DMS114 treated with DMSO at 0.1 percent for 48 hours (cell line): Measurements from ENCODE around the gene LAX1.
"Not testable (repeated sequence)": the region's sequence is repeated elsewhere in the genome, so short reads cannot be mapped to it uniquely, and the experiment has no call there.

ENCODE experiments used
- DNase-seq: peaks from one replicate; lab custom pipeline; 2025; ENCODE audit not compliant: unreplicated experiment; lab: John Stamatoyannopoulos, UW

The LAX1 gene, protein sequence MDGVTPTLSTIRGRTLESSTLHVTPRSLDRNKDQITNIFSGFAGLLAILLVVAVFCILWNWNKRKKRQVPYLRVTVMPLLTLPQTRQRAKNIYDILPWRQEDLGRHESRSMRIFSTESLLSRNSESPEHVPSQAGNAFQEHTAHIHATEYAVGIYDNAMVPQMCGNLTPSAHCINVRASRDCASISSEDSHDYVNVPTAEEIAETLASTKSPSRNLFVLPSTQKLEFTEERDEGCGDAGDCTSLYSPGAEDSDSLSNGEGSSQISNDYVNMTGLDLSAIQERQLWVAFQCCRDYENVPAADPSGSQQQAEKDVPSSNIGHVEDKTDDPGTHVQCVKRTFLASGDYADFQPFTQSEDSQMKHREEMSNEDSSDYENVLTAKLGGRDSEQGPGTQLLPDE

DNA sequence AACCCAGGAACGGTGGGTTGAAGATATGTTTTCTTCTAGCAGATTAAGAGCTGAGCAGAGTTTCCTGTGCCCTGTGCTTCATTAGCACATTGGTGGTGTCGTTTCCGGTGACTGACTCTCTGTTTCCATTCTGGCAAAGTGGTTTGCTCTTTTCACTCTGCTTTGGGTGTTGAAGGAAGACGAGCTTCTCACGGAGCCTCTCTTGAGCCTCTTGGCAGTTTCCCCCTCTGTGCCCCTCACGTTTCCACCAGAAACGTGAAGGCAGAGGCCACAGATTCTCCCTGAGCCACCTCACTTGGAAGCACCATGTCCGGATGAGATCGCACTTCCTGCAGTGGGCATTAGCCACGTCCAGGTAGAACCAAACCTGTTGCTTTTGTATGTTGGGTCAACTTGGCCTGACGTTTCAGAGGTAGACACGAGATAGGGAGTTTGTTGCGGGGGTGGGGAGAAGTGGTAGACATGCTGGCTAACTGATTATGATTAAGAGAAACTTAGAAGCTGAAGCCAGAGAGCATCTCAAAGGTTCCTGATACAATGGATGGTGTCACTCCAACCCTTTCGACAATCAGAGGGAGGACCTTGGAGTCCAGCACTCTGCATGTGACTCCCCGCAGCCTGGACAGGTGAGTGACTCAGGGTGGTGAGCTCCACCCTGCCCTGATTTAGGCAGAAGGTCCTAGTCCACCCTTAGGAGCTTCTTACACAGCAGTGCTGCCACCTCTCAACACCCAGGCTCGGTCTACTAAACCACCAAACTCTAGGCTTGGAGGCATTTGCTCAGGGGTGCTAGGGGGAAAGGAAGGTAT lies at the start of gene LAX1:
LAX1 (plus strand) TSS at position 155 of the 809 bp plus-strand sequence; CDS start at position 538, 383 bp downstream.
- no peak for DNase-seq

DNA sequence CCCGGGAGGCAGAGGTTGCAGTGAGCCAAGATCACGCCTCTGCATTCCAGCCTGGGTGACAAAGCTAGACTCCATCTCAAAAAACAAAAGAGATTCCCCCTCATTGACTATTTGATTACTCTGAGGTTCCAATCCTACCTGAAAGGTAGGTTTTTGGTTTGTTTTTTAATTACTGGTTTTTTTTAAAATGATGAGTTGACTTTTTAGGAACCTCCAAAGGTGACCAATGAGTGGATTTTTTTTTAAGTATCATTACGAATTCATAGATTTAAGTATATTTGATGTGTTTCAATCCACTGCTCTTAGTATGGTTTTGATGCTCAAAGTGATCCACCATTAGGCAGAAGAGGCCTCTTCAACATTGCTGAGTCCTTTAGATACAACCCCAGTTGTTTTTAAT lies 47.9 kb upstream of the LAX1 start:
- DNase-seq: no peak

DNA sequence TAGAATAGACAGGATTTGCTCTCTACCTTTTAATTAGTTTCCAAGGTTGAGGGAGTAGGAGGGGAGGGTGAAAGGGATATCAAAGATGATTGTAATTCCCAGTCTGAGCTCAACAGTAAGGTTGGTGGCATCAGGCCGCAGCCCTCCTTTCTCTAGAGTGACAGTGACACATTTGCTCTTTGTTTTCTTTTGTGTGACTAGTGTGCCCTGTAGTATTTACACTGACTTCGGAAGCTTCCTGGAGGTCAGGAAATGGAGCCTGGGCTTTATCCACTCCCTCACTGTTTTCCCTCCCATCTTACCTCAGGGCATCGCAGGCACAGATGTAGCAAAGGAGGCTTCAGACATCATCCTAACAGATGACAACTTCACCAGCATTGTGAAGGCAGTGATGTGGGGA lies 44.7 kb upstream of the LAX1 start:
- DNase-seq: no peak

- no peak for DNase-seq
These were observed 42.1 kb upstream of the LAX1 start for GRCh38 chr1:203722909-203723308.

GRCh38 chr1:203726417-203726867 lies 38.5 kb upstream of the LAX1 start:
- no peak for DNase-seq

DNA sequence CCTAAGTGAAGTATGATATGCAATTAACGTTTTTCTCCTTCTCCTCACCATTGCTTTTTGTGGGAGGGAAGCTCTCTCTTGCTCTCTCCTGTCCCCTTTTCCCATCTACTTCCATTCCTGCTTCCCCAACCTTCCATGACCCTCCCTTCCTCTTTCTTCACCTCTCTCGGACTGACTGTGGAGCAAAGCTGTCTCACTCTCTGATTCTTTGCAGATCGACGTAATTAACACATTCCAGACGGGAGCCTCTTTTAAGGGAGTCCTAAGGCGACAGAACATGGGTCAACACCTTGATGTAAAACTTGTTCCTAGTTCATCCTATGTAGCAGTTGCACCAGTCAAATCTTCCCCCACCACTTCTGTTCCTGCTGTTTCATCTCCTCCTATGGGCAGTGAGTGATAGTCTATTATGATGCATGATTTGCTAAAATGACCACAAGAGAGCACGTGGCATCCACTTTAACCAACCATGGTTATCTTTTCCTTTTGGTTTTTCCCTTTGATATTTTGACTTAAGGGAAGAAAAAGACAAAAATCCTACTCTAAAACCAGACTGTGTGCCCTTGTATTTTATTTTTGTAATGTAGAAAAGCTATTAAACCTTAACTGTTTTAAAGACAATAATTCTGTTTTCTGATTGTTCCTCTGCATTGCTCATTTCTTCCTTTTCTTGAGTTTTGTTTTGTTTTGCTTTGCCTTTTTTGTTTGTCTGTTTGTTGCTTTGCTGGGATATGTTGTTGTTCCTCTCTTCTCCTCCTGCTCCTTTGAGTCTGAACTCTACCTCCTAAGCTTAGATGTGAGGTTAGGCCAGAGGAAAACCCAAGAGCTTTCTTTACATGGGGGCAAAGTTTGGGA lies 31.7 kb upstream of the LAX1 start:
- DNase-seq: no peak

DNA sequence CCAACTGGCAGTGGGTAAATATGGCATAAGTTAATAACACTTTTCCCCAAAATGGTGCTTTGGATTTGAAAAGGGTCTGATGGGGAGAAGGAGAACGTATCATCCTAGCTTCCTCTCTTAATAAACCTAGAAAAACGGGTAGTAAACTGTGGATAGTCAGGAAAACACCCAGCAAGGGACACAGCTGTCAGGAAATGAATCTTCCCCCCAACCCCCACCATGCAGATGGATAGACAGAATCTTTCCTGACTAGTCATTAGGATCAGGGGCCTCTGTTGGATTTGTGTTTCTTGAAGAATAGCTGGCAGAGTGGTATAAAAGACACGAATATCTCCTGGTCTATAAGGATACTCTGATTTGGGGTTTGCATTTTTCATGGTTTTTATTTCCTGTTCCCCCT lies 22.5 kb upstream of the LAX1 start:
- no peak for DNase-seq

DNA sequence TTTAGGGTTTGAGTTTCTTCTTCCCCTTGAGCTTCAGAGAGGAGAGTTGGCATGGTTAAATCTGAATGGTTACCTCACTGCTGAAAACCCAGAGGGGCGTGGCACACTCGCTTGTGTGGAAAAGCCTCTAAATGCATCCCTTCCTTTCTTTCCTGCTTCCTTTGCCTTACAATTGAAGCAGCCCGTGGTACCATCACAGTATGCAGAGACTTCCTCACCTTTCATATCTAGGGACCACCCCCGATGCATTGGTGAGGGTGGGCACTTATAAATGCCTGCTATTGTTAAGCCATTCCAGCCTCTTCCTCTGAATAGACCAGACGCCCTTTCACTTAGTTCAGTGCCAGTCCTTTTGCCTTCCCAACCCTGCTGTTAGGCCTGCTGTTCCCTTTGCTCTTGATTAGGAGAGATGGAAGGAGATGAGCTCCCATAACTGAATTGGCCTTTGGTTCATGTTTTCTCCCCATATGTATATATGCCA lies 21.9 kb upstream of the LAX1 start:
- no peak for DNase-seq

DNA sequence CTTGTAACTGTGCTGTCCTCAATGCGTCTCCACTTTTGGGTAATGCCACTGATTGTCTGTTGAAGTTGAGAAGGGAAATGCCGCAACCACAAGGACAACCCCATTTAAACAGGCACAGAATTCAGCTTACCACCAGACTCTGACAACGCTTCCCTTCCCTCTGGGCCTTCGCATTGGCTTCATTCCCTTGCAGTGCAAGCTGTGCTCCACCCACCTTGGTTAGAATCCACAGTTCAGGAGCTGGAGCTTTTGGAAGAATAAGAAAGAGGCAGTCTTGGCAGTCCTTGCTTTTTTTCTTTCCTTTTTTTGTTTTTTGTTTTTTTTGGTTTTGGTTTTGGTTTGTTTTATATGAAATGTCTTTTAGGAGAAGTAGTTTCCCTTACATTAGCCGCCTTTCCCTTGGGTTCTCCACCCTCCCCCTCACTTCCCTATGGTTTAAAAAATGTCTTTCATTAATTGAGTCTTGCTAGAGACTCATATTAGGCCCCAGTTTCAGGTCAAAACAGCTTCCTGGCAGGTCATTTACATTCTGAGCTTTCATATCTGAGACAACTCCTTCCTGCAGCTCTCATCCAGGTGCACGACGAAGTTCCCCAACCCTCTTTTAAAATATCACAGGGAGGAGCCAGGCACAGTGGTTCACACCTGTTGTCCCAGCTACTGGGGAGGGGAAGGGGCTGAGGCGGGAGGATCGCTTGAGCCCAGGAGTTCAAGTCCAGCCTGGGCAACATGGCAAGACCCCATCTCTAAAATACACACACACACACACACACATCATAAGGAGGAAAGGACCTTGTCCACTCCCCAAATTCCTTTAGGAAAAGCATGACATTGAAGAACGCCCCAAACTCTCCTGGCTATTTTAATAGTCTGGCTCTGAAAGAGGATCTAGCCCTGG lies 20.7 kb upstream of the LAX1 start:
- no peak for DNase-seq

DNA sequence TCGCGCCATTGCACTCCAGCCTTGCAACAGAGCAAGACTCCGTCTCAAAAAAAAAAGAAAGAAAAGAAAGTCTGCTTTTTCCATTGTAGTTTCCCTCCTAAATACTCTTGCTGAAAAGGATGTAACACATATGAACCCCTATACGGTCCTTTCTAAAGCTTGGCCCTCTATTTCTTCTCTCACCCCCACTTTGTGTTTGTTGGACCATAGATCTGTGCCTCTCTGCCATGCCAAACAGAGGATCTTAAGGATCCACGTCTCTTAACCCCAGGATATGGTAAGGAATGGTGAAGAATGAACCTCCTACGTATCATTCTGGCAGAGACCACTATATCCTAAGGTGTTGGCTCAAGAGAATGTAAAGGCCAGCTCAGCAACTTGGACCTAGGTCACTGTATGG lies 18.7 kb upstream of the LAX1 start:
- no peak for DNase-seq

- DNase-seq: no peak
These were observed 13.9 kb upstream of the LAX1 start for GRCh38 chr1:203751051-203751450.

DNA sequence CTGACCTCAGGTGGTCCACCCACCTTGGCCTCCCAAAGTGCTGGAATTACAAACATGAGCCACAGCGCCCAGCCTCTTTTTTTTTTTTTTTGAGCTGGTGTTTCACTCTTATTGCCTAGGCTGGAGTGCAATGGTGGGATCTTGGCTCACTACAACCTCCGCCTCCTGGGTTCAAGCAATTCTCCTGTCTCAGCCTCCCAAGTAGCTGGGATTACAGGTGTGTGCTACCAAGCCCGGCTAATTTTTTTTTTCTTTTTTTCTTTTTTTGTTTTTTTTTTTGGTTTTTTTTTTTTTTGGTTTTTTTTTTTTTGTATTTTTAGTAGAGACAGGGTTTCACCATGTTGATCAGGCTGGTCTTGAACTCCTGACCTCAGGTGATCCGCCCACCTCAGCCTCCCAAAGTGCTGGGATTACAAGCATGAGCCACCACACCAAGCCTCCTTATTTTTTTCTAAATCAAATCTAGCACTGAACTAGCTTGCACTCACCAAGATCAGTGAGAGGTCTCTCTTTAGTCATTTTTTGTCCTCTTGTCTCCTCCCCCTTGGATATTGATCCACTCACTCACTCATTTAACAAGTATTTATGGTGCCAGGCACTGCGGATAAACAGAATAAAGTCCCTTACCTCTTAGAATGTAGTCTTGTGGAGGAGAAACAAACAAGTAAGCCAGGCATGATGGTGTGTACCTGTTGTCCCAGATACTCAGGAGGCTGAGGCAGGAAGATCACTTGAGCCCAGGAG lies 13.2 kb upstream of the LAX1 start:
- DNase-seq: not testable (repeated sequence)

GRCh38 chr1:203754455-203754864 lies 10.5 kb upstream of the LAX1 start:
- no peak for DNase-seq

- no peak for DNase-seq
These were observed 8.9 kb upstream of the LAX1 start for GRCh38 chr1:203756036-203756435.

DNA sequence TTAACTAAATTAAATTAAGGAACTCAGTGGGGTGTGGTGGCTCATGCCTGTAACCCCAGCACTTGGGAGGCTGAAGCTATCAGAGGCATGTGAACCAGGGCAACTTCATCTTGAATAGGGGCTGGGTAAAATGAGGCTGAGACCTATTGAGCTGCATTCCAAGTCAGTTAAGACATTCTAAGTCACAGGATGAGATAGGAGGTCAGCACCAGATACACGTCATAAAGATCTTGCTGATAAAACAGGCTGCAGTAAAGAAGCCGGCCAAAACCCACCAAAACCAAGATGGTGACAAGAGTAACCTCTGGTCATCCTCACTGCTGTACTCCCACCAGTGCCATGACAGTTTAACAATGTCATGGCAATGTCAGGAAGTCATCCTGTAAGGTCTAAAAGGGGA lies 6.2 kb upstream of the LAX1 start:
- not testable (repeated sequence) for DNase-seq

- no peak for DNase-seq
These were observed 4.5 kb upstream of the LAX1 start for GRCh38 chr1:203760506-203760905.

- not testable (repeated sequence) for DNase-seq
These were observed 3.0 kb upstream of the LAX1 start for GRCh38 chr1:203761958-203762357.

- DNase-seq: no peak
These were observed 1.5 kb upstream of the LAX1 start for GRCh38 chr1:203763505-203763904.
